GM21529 (cell line): Measurements from ENCODE around the gene ANKRD7.
A peak's percentile ranks its signal among the peaks of the same experiment; 100 is the strongest.

Source experiments
- ATAC-seq: cut with Tn5 transposase; IDR thresholded peaks from one replicate; pipeline ENCODE4 v1.9.1; 2021; ENCODE audit not compliant: unreplicated experiment

The ANKRD7 gene

GRCh38 chr7:118224521-118224920, at the start of gene ANKRD7:
ANKRD7 (plus strand) TSS chr7:118224704; CDS start chr7:118224831, 127 bp downstream.
- ATAC-seq, result no peak

GRCh38 chr7:118175740-118176139, 48.8 kb upstream of the ANKRD7 start:
- ATAC-seq, result no peak

- ATAC-seq, result no peak
Observed at GRCh38 chr7:118179191-118179590, 45.3 kb upstream of the ANKRD7 start.

GRCh38 chr7:118182593-118183427, 41.7 kb upstream of the ANKRD7 start:
- no peak for ATAC-seq

GRCh38 chr7:118183428-118183785, 41.1 kb upstream of the ANKRD7 start:
- ATAC-seq, result peak; percentile 1

GRCh38 chr7:118183786-118184564, 40.5 kb upstream of the ANKRD7 start, which contains the start of gene LSM8:
LSM8 (plus strand) TSS chr7:118184164; CDS start chr7:118184224, 60 bp downstream.
- peak; percentile 98 for ATAC-seq

- no peak for ATAC-seq
Observed at GRCh38 chr7:118184565-118184940, 40.0 kb upstream of the ANKRD7 start.

- ATAC-seq, result no peak
Observed at GRCh38 chr7:118185163-118185860, 39.2 kb upstream of the ANKRD7 start.

GRCh38 chr7:118186501-118186900, 38.0 kb upstream of the ANKRD7 start:
- ATAC-seq, result no peak

GRCh38 chr7:118194571-118194970, 29.9 kb upstream of the ANKRD7 start:
- no peak for ATAC-seq

GRCh38 chr7:118195837-118196474, 28.5 kb upstream of the ANKRD7 start:
- peak; percentile 81 for ATAC-seq

- ATAC-seq, result no peak
Observed at GRCh38 chr7:118202061-118202460, 22.4 kb upstream of the ANKRD7 start.

GRCh38 chr7:118214051-118214832, 10.3 kb upstream of the ANKRD7 start:
- peak; percentile 96 for ATAC-seq

- ATAC-seq, result peak; percentile 13
Observed at GRCh38 chr7:118214833-118215182, 9.7 kb upstream of the ANKRD7 start.

- ATAC-seq, result no peak
Observed at GRCh38 chr7:118217210-118217619, 7.3 kb upstream of the ANKRD7 start.

GRCh38 chr7:118218413-118219156, 5.9 kb upstream of the ANKRD7 start:
- no peak for ATAC-seq

GRCh38 chr7:118219157-118219512, 5.4 kb upstream of the ANKRD7 start:
- no peak for ATAC-seq

GRCh38 chr7:118220583-118220982, 3.9 kb upstream of the ANKRD7 start:
- no peak for ATAC-seq

GRCh38 chr7:118222591-118222990, 1.9 kb upstream of the ANKRD7 start:
- ATAC-seq, result no peak

- no peak for ATAC-seq
Observed at GRCh38 chr7:118232837-118233236, 8.3 kb downstream of the ANKRD7 start.
